ENCODE data around the gene RASA2. TPM values are rescaled to one million over a fixed set of nuclear protein-coding genes. Genes with fewer than 3 reads are reported as not detected.

Gene RASA2
- total and polyA plus RNA-seq, 2 of the 4 experiments (the other 2 are of a cell fraction), result 6.1 to 14.0 TPM

GRCh38 chr3:141594357-141594756, 107.5 kb downstream of the RASA2 start:
- H2AK9ac ChIP-seq (replicated peaks; ENCODE audit: low read depth, low read length, poor library complexity), result no peak overlapping the region
- no peaks in the 10 kb centered on the region for H3K27me3 ChIP-seq (ENCODE audit: control insufficient read depth, insufficient read depth, low read length)
- H3K36me3 ChIP-seq (ENCODE audit: control insufficient read depth, insufficient read depth, low read length), result peaks cover 9% of the 10 kb centered on the region
- H3K23ac ChIP-seq (ENCODE audit: low read depth, low read length), result no peak overlapping the region
- H4K8ac ChIP-seq (ENCODE audit: low read depth in 2 of 2, low read length in 2 of 2), result no peak overlapping the region
- no peak overlapping the region for H3K27ac ChIP-seq (ENCODE audit: insufficient read depth, low read length)
- H2BK15ac ChIP-seq (ENCODE audit: low read depth, low read length), result no peak overlapping the region
- ChIA-PET CTCF (no interaction called here), POLR2A (ENCODE audit: unreplicated experiment) (no interaction called here)
- H2AFZ ChIP-seq (replicated peaks; ENCODE audit: low read length, poor library complexity), result no peak overlapping the region
- intact Hi-C loops (cut with micrococcal nuclease) (no loop called here), in situ Hi-C loops (cut with MboI; ENCODE audit: low sequenced_read_pairs) (loop anchor here (10.0 to 25.0 kb wide), 2 partner anchors 320 to 393 kb away; no protein-coding TSS in a partner anchor), dilution Hi-C loops (cut with HindIII; ENCODE audit: low sequenced_read_pairs, unreplicated experiment) (no loop called here)
- no peak overlapping the region for H3K4ac ChIP-seq (ENCODE audit: low read depth, low read length)
- no peak overlapping the region for H2BK20ac ChIP-seq (ENCODE audit: low read depth, low read length)
- H3K18ac ChIP-seq (ENCODE audit: low read depth, low read length), result no peak overlapping the region
- no TSS peak for BruUV-seq (replicated peaks)
- no peak overlapping the region for H3K56ac ChIP-seq (ENCODE audit: extremely low read depth, insufficient read depth, low read length)
- no peaks in the 10 kb centered on the region for H3K4me1 ChIP-seq (ENCODE audit: control insufficient read depth, insufficient read depth, low read length)
- H3K4me2 ChIP-seq (ENCODE audit: low read depth, low read length), result no peak overlapping the region
- no peak for DNase-seq
- no CpG with 5 or more reads among the region's 2 CpGs for WGBS, 2 experiments (ENCODE audit: extremely low coverage in 2 of 2, insufficient read length in 1 of 2)
- no peak overlapping the region for H4K91ac ChIP-seq (ENCODE audit: insufficient read depth, low read depth, low read length)
- H3K14ac ChIP-seq (replicated peaks; ENCODE audit: low read depth, low read length), result no peak overlapping the region
- no peaks in the 10 kb centered on the region for H3K9me1 ChIP-seq (ENCODE audit: insufficient read depth, low read length)
- no peaks in the 10 kb centered on the region for H4K20me1 ChIP-seq (ENCODE audit: insufficient read depth, low read length)
- no peak overlapping the region for H3K9ac ChIP-seq (ENCODE audit: low read depth, low read length)
- H4K5ac ChIP-seq (ENCODE audit: low read depth, low read length), result no peak overlapping the region
- H2AK5ac ChIP-seq (ENCODE audit: low read depth, low read length), result no peak overlapping the region
- no peak overlapping the region for H2BK120ac ChIP-seq (ENCODE audit: low read depth, low read length)
- peaks cover 0 to 5% of the 10 kb centered on the region in 2 experiments; a peak in 1 of 4 replicates for H3K79me1 ChIP-seq (ENCODE audit: low read depth in 1 of 2, low read length in 2 of 2)
- TF ChIP-seq POLR2A (IDR thresholded peaks at IDR 0.05; ENCODE audit: low read depth, low read length) (no peak), CHD1 (IDR thresholded peaks at IDR 0.05; ENCODE audit: low read depth, low read length) (no peak), RCOR1 (IDR thresholded peaks at IDR 0.05; ENCODE audit: insufficient replicate concordance, low read length) (no peak), MXI1 (IDR thresholded peaks at IDR 0.05; ENCODE audit: borderline replicate concordance, low read depth, low read length) (no peak), CEBPB (IDR thresholded peaks at IDR 0.05; ENCODE audit: low read depth, low read length) (no peak), CTCF (conservative IDR thresholded peaks at IDR 0.05; ENCODE audit: low read depth, low read length) (no peak), SMC3 (IDR thresholded peaks at IDR 0.05; ENCODE audit: low read depth, low read length) (no peak), USF2 (IDR thresholded peaks at IDR 0.05; ENCODE audit: low read depth, low read length) (no peak), ELK1 (IDR thresholded peaks at IDR 0.05; ENCODE audit: borderline replicate concordance, low read depth, low read length) (no peak), RAD21 (IDR thresholded peaks at IDR 0.05; ENCODE audit: low read length) (no peak), MAFK (IDR thresholded peaks at IDR 0.05; ENCODE audit: low read depth, low read length) (no peak), MAZ (IDR thresholded peaks at IDR 0.05; ENCODE audit: borderline replicate concordance, low read depth, low read length) (no peak), NFE2L2 (IDR thresholded peaks at IDR 0.05; ENCODE audit: low read depth, low read length) (no peak), RFX5 (IDR thresholded peaks at IDR 0.05; ENCODE audit: low read depth, low read length) (no peak), FOS (IDR thresholded peaks at IDR 0.05; ENCODE audit: low read depth, low read length) (no peak), BHLHE40 (IDR thresholded peaks at IDR 0.05; ENCODE audit: low read depth, low read length) (no peak)
- H2BK5ac ChIP-seq (ENCODE audit: low read depth, low read length, poor library complexity, severe bottlenecking), result no peak overlapping the region
- no peak for ATAC-seq (ENCODE audit: low read depth)
- H3K9me3 ChIP-seq (ENCODE audit: control insufficient read depth, insufficient read depth, low read length), result no peaks in the 10 kb centered on the region
- H3K4me3 ChIP-seq (ENCODE audit: insufficient read depth, low read depth, low read length), result no peak overlapping the region
